Gastrocnemius medialis (tissue), 4 donors: ENCODE data around the gene DDX39A.

Source experiments
- CTCF ChIP-seq, 5 experiments: fragments of 450-650 bp in 3 of 5; fragments of 200-600 bp in 2 of 5; sonication (generic) in 2 of 5; IDR thresholded peaks in 4 of 5; conservative IDR thresholded peaks in 1 of 5; 1 replicate in 4 of 5; 2 replicates in 1 of 5; pipeline ENCODE4 v1.5.1; 2016 to 2019; ENCODE audit warnings: antibody characterized with exemption in 5 of 5, mild to moderate bottlenecking in 3 of 5, moderate library complexity in 3 of 5
- POLR2A ChIP-seq, 2 donors: fragments of 450-650 bp; IDR thresholded peaks; one replicate each; pipeline ENCODE4 v1.6.1; 2017; ENCODE audit warnings: antibody characterized with exemption in 2 of 2, mild to moderate bottlenecking in 2 of 2, moderate library complexity in 2 of 2

GRCh38 chr19:14425696-14426138, 6.6 kb upstream of the DDX39A start:
- TF ChIP-seq CTCF (IDR thresholded peaks at IDR 0.05 in 4 of 5, conservative IDR thresholded peaks at IDR 0.05 in 1 of 5) (no peak), POLR2A (IDR thresholded peaks at IDR 0.05) (no peak)
